NB4 (cell line): Measurements from ENCODE around the gene HCK.

Experiments used
- DNase-seq: peaks from one replicate; pipeline ENCODE4 v3.0.0; 2010; ENCODE audit warnings: low read depth
- H3K4me3 ChIP-seq: one replicate; pipeline ENCODE4 v1.5.1; 2011; ENCODE audit warnings: mild to moderate bottlenecking, low read depth, low read length, moderate library complexity
- MYC ChIP-seq: IDR thresholded peaks from 2 replicates; pipeline ENCODE4 v1.6.1; 2011; ENCODE audit warnings: low read depth, low read length
- POLR2A ChIP-seq: IDR thresholded peaks from 2 replicates; pipeline ENCODE4 v1.6.1; 2011; ENCODE audit warnings: mild to moderate bottlenecking; ENCODE audit not compliant: insufficient read length; ENCODE audit errors: extremely low read depth
- TF ChIP-seq, protein P1 (sequence below): IDR thresholded peaks from 2 replicates; pipeline ENCODE4 v1.6.1; 2011; ENCODE audit warnings: low read depth, low read length
- TF ChIP-seq, protein P2 (sequence below): IDR thresholded peaks from one replicate; pipeline ENCODE4 v1.5.1; 2012; ENCODE audit warnings: low read depth, low read length

HCK gene

DNA sequence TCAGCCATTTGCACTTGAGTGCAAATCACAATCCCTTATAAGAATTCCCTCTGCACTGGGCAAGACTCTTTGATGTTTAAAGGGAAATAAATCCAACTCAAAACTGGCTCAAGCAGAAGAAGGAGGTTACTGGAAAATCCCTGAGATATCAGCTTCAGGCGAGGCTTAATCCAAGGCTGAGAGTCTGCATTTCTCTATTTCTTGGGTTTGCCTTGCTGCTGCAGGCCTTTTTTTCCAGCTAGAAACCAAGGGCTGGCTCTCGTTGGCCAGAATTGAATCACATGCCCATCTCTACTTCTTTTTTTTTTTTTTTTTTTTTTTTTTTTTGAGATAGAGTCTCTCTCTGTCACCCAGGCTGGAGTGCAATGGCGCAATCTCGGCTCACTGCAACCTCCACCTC lies 11.7 kb downstream of the HCK start:
- TF ChIP-seq, protein P1, sequence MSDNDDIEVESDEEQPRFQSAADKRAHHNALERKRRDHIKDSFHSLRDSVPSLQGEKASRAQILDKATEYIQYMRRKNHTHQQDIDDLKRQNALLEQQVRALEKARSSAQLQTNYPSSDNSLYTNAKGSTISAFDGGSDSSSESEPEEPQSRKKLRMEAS = no peak
- TF ChIP-seq, protein P2, sequence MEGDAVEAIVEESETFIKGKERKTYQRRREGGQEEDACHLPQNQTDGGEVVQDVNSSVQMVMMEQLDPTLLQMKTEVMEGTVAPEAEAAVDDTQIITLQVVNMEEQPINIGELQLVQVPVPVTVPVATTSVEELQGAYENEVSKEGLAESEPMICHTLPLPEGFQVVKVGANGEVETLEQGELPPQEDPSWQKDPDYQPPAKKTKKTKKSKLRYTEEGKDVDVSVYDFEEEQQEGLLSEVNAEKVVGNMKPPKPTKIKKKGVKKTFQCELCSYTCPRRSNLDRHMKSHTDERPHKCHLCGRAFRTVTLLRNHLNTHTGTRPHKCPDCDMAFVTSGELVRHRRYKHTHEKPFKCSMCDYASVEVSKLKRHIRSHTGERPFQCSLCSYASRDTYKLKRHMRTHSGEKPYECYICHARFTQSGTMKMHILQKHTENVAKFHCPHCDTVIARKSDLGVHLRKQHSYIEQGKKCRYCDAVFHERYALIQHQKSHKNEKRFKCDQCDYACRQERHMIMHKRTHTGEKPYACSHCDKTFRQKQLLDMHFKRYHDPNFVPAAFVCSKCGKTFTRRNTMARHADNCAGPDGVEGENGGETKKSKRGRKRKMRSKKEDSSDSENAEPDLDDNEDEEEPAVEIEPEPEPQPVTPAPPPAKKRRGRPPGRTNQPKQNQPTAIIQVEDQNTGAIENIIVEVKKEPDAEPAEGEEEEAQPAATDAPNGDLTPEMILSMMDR = no peak
- no peak for TF ChIP-seq POLR2A
- no peak for TF ChIP-seq MYC
- no peak overlapping the region for H3K4me3 ChIP-seq
- no peak for DNase-seq

DNA sequence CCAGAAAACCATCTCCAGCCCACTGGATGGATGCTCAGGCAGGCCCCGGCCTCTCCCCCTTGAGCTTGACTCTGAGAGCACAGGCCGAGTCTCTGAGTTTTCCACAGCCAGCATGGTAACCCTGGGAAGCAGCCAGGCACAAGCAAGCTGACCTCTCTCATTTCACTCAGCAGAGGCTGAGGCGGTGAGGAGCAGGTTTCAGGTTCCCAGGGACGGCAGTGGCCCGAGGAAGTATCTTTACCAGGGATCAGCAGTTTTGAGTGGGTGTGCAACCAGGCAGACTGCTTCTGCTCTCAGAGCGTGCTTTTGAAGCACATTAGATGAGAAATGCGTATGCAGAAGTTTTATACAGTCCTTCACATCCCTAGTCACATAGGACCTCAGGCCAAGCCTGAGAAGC lies 12.6 kb downstream of the HCK start:
- TF ChIP-seq MYC (no peak), POLR2A (no peak)
- TF ChIP-seq, protein P2 = no peak
- TF ChIP-seq, protein P1 = no peak
- no peak for DNase-seq
- H3K4me3 ChIP-seq = no peak overlapping the region

DNA sequence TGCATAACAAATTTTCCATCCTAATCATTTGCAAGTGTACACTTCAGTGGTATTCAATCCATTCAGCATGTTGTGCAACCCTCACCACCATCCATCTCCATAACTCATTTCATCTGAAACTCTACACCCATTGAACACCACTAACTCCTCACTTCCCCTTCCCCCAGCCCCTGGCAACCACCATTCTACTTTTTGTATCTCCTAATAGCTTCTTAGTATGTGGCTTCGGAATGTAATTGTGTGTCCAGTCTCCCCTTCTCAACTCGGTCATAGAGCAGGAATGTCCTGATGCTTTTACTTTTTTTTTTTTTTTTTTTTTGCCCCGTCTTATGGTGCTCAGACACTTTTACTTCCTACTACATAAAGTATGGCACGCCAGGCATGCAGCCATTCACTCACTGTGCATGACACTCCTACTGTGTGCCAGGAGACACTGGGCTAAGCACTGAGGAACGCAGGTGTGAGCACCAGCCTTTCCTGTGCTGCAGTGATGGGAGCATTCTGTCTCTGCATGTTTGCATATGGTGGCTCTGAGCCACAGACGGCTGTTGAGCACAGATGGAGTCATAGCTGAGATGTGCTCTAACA lies 15.3 kb downstream of the HCK start:
- TF ChIP-seq, protein P1 = no peak
- TF ChIP-seq MYC = no peak
- TF ChIP-seq POLR2A = no peak
- TF ChIP-seq, protein P2 = no peak
- no peak overlapping the region for H3K4me3 ChIP-seq
- DNase-seq = peak; percentile 62

DNA sequence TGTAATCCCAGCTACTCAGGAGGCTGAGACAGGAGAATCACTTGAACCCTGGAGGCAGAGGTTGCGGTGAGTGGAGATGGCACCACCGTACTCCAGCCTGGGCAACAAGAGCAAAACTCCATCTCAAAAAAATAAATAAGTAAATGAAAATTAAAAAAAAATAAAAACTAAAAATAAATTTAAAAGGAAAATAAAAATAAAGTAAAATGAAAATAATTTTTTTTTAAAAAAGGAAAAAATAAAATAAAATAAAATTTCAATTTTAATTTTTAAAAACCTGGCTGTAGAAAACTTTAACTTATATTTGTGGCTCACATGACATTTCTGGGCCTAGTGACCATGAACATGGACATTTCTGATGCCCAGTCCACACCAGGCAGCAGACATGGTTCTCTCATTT lies 16.1 kb downstream of the HCK start:
- DNase-seq = no peak
- no peak overlapping the region for H3K4me3 ChIP-seq

DNA sequence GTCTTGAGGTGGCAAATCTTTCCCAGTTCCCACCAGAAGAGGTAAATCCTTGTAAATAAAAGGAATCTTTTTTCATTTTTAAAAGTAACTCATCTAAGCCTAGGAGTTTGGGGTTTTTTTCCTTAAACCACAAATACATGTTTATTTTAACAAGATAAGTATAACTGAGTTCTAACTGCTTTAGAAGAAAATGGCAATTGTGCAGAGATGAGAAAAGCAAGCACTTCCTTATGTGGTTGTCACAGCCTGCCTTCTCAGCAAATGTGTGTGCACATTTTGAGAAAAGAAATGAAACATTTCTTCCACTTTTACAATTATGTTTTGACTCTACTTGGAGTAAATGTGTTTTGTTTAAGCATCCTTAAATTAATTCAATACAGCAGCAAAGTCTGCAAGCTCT lies 17.7 kb downstream of the HCK start:
- no peak for TF ChIP-seq MYC
- TF ChIP-seq, protein P2 = no peak
- no peak for DNase-seq
- no peak overlapping the region for H3K4me3 ChIP-seq

More for the DNA sequence above, 16.1 kb downstream of the HCK start:
- TF ChIP-seq POLR2A (no peak), MYC (no peak)
- TF ChIP-seq, protein P2 = no peak
- TF ChIP-seq, protein P1 = no peak

DNA sequence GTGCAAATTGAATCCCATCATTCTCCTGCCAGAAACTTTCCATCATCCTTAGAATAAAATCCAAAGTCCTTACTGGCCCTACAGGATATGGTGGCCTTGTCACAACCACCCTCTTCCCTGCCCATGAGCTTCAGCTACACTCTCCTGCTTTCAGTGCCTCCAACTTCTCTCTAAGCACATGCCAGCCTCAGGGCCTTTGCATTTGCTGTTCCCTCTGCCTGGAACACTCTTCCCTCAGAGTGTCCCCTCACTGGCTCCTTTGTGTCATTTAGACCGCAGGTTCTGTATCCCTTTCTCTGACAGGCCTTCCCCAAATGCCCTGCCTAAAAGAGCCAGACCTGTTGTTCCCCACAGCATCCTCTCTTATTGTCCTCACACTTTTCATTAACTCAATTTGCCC lies 18.2 kb downstream of the HCK start:
- TF ChIP-seq, protein P1 = no peak
- TF ChIP-seq, protein P2 = no peak
- no peak overlapping the region for H3K4me3 ChIP-seq
- DNase-seq = no peak
